Measurements from ENCODE around the gene CCL17. TPM values are rescaled to one million over a fixed set of nuclear protein-coding genes. Genes with fewer than 3 reads are reported as not detected.

CCL17 gene
- total and polyA plus RNA-seq, 4 donors = not detected

- no peaks in the 10 kb centered on the region for H3K27me3 ChIP-seq (ENCODE audit: control insufficient read depth, insufficient read depth, low read length)
- peaks cover 24% of the 10 kb centered on the region for H3K4me1 ChIP-seq (ENCODE audit: control insufficient read depth, insufficient read depth, low read length)
- H3K4me3 ChIP-seq (ENCODE audit: low read depth, low read length) = no peak overlapping the region
- H3K9me3 ChIP-seq (ENCODE audit: control insufficient read depth, insufficient read depth, low read length) = no peaks in the 10 kb centered on the region
- peaks cover 3% of the 10 kb centered on the region for H3K36me3 ChIP-seq (ENCODE audit: control insufficient read depth, insufficient read depth, low read length)
- H3K27ac ChIP-seq (ENCODE audit: low read depth, low read length) = no peak overlapping the region
- 43% methylated on average over 10 of the region's 12 CpGs for WGBS (ENCODE audit: insufficient coverage)
- DNase-seq (ENCODE audit: low read depth in 4 of 6, low spot score in 6 of 6) = peak in 1 of 6 donors; percentile 10
Measured at GRCh38 chr16:57411362-57411976, 6.9 kb downstream of the CCL17 start.

GRCh38 chr16:57412584-57412983, 8.0 kb downstream of the CCL17 start:
- Histone ChIP-seq H3K27ac (ENCODE audit: low read depth, low read length) (no peak overlapping the region), H3K4me1 (ENCODE audit: control insufficient read depth, insufficient read depth, low read length) (peaks cover 35% of the 10 kb centered on the region), H3K4me3 (ENCODE audit: low read depth, low read length) (no peak overlapping the region), H3K36me3 (ENCODE audit: control insufficient read depth, insufficient read depth, low read length) (peaks cover 3% of the 10 kb centered on the region), H3K27me3 (ENCODE audit: control insufficient read depth, insufficient read depth, low read length) (no peaks in the 10 kb centered on the region), H3K9me3 (ENCODE audit: control insufficient read depth, insufficient read depth, low read length) (no peaks in the 10 kb centered on the region)
- DNase-seq (ENCODE audit: low read depth in 4 of 6, low spot score in 6 of 6) = no peak
- WGBS (ENCODE audit: insufficient coverage) = 97% methylated on average over 9 of the region's 9 CpGs

GRCh38 chr16:57413301-57413730, 8.7 kb downstream of the CCL17 start:
- no peak overlapping the region for H3K4me3 ChIP-seq (ENCODE audit: low read depth, low read length)
- no peaks in the 10 kb centered on the region for H3K9me3 ChIP-seq (ENCODE audit: control insufficient read depth, insufficient read depth, low read length)
- H3K27ac ChIP-seq (ENCODE audit: low read depth, low read length) = no peak overlapping the region
- no peaks in the 10 kb centered on the region for H3K27me3 ChIP-seq (ENCODE audit: control insufficient read depth, insufficient read depth, low read length)
- peaks cover 3% of the 10 kb centered on the region for H3K36me3 ChIP-seq (ENCODE audit: control insufficient read depth, insufficient read depth, low read length)
- H3K4me1 ChIP-seq (ENCODE audit: control insufficient read depth, insufficient read depth, low read length) = peaks cover 38% of the 10 kb centered on the region
- no peak for DNase-seq (ENCODE audit: low read depth in 4 of 6, low spot score in 6 of 6)
- 86% methylated on average over 5 of the region's 5 CpGs for WGBS (ENCODE audit: insufficient coverage)

DNA sequence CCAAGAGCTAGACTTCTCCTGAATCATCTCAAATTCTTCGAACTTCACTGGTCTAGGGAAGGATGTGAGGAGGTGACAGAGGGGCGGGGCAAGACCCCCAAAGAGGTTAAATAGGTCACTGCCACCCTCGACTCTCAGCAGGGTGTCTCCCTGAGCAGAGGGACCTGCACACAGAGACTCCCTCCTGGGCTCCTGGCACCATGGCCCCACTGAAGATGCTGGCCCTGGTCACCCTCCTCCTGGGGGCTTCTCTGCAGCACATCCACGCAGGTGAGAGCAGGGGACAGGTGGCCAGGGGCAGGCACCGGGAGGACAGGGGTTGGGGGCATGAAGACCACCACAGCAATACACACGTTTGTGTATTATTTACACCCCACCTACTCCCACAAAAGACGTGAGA, 9.2 kb downstream of the CCL17 start:
- Histone ChIP-seq H3K36me3 (ENCODE audit: control insufficient read depth, insufficient read depth, low read length) (peaks cover 3% of the 10 kb centered on the region), H3K27me3 (ENCODE audit: control insufficient read depth, insufficient read depth, low read length) (no peaks in the 10 kb centered on the region), H3K9me3 (ENCODE audit: control insufficient read depth, insufficient read depth, low read length) (no peaks in the 10 kb centered on the region), H3K27ac (ENCODE audit: low read depth, low read length) (no peak overlapping the region), H3K4me3 (ENCODE audit: low read depth, low read length) (no peak overlapping the region), H3K4me1 (ENCODE audit: control insufficient read depth, insufficient read depth, low read length) (peaks cover 41% of the 10 kb centered on the region)
- no peak for DNase-seq (ENCODE audit: low read depth in 4 of 6, low spot score in 6 of 6)
- WGBS (ENCODE audit: insufficient coverage) = 80% methylated on average over 3 of the region's 7 CpGs

- Histone ChIP-seq H3K9me3 (ENCODE audit: control insufficient read depth, insufficient read depth, low read length) (no peaks in the 10 kb centered on the region), H3K27ac (ENCODE audit: low read depth, low read length) (no peak overlapping the region), H3K27me3 (ENCODE audit: control insufficient read depth, insufficient read depth, low read length) (no peaks in the 10 kb centered on the region), H3K36me3 (ENCODE audit: control insufficient read depth, insufficient read depth, low read length) (peaks cover 3% of the 10 kb centered on the region), H3K4me1 (ENCODE audit: control insufficient read depth, insufficient read depth, low read length) (peaks cover 44% of the 10 kb centered on the region), H3K4me3 (ENCODE audit: low read depth, low read length) (no peak overlapping the region)
- 85% methylated on average over 12 of the region's 16 CpGs for WGBS (ENCODE audit: insufficient coverage)
- no peak for DNase-seq (ENCODE audit: low read depth in 4 of 6, low spot score in 6 of 6)
Measured at GRCh38 chr16:57416084-57416483, 11.5 kb downstream of the CCL17 start.

- Histone ChIP-seq H3K9me3 (ENCODE audit: control insufficient read depth, insufficient read depth, low read length) (no peaks in the 10 kb centered on the region), H3K4me3 (ENCODE audit: low read depth, low read length) (no peak overlapping the region), H3K4me1 (ENCODE audit: control insufficient read depth, insufficient read depth, low read length) (peaks cover 35% of the 10 kb centered on the region), H3K27ac (ENCODE audit: low read depth, low read length) (no peak overlapping the region), H3K27me3 (ENCODE audit: control insufficient read depth, insufficient read depth, low read length) (no peaks in the 10 kb centered on the region), H3K36me3 (ENCODE audit: control insufficient read depth, insufficient read depth, low read length) (peaks cover 3% of the 10 kb centered on the region)
- WGBS (ENCODE audit: insufficient coverage) = 49% methylated on average over 3 of the region's 6 CpGs
- no peak for DNase-seq (ENCODE audit: low read depth in 4 of 6, low spot score in 6 of 6)
Measured at GRCh38 chr16:57419506-57419905, 14.9 kb downstream of the CCL17 start.

- Histone ChIP-seq H3K27ac (ENCODE audit: low read depth, low read length) (peak overlapping the region; percentile 63), H3K9me3 (ENCODE audit: control insufficient read depth, insufficient read depth, low read length) (no peaks in the 10 kb centered on the region), H3K36me3 (ENCODE audit: control insufficient read depth, insufficient read depth, low read length) (peaks cover 8% of the 10 kb centered on the region), H3K4me1 (ENCODE audit: control insufficient read depth, insufficient read depth, low read length) (peaks cover 19% of the 10 kb centered on the region), H3K4me3 (ENCODE audit: low read depth, low read length) (no peak overlapping the region), H3K27me3 (ENCODE audit: control insufficient read depth, insufficient read depth, low read length) (no peaks in the 10 kb centered on the region)
- 40% methylated on average over 3 of the region's 10 CpGs for WGBS (ENCODE audit: insufficient coverage)
- DNase-seq (ENCODE audit: low read depth in 4 of 6, low spot score in 6 of 6) = peak in 4 of 6 donors; percentile 26 to 87 (median 62)
Measured at GRCh38 chr16:57422026-57422944, 17.7 kb downstream of the CCL17 start.

DNA sequence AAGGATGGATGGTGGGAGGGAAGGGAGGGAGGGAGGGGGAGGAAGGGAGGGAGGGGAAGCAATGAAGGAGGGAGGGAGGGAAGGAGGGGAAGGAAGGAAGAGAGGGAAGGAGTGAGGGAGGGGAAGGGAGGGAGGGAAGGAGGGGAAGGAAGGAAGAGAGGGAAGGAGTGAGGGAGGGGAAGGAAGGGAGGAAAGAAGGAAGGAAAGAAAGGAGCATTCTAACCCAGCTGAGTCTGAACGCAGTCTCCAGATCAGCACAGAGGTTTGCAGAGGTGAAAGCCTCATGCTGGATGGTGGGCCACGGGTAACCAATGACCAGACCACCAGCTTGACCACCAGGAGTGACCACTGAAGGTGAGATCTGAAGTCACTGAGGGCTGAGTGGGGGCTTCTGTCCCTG, 18.6 kb downstream of the CCL17 start:
- H3K4me3 ChIP-seq (ENCODE audit: low read depth, low read length) = no peak overlapping the region
- H3K27me3 ChIP-seq (ENCODE audit: control insufficient read depth, insufficient read depth, low read length) = no peaks in the 10 kb centered on the region
- H3K4me1 ChIP-seq (ENCODE audit: control insufficient read depth, insufficient read depth, low read length) = peaks cover 13% of the 10 kb centered on the region
- no peak for DNase-seq (ENCODE audit: low read depth in 4 of 6, low spot score in 6 of 6)
- H3K27ac ChIP-seq (ENCODE audit: low read depth, low read length) = no peak overlapping the region
- H3K9me3 ChIP-seq (ENCODE audit: control insufficient read depth, insufficient read depth, low read length) = no peaks in the 10 kb centered on the region
- 85% methylated on average over 2 of the region's 2 CpGs for WGBS (ENCODE audit: insufficient coverage)
- peaks cover 11% of the 10 kb centered on the region for H3K36me3 ChIP-seq (ENCODE audit: control insufficient read depth, insufficient read depth, low read length)

DNA sequence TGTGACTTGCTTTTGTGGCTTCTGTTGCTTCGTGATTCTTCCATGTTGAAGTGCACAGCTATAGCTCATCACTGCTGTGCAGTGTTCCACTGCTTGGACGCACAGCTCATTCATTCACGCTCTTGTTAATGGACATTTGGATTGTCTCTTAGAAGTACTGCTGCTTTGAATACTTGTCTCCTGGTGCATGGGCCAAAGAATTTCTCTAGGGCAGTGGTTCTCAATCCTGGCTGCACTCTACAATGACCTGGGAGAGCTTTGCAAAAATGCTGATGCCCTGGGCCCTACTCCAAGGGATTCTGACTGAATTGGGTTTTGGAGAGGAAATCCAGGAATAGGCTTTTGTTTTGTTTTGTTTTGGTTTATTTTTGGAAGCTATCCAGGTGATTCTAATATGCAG, 20.0 kb downstream of the CCL17 start:
- 38% methylated on average over 2 of the region's 3 CpGs for WGBS (ENCODE audit: insufficient coverage)

More for the DNA sequence above, 20.0 kb downstream of the CCL17 start:
- peaks cover 24% of the 10 kb centered on the region for H3K36me3 ChIP-seq (ENCODE audit: control insufficient read depth, insufficient read depth, low read length)
- no peak for DNase-seq (ENCODE audit: low read depth in 4 of 6, low spot score in 6 of 6)
- H3K9me3 ChIP-seq (ENCODE audit: control insufficient read depth, insufficient read depth, low read length) = no peaks in the 10 kb centered on the region
- H3K27ac ChIP-seq (ENCODE audit: low read depth, low read length) = no peak overlapping the region
- no peak overlapping the region for H3K4me3 ChIP-seq (ENCODE audit: low read depth, low read length)
- H3K27me3 ChIP-seq (ENCODE audit: control insufficient read depth, insufficient read depth, low read length) = no peaks in the 10 kb centered on the region
- H3K4me1 ChIP-seq (ENCODE audit: control insufficient read depth, insufficient read depth, low read length) = peaks cover 2% of the 10 kb centered on the region

All from spinal cord (tissue), 10 donors.